GM15510 (cell line): ENCODE measurements around the gene PRR14.

Experiments
- POLR2A ChIP-seq: IDR thresholded peaks from 3 replicates; pipeline ENCODE4 v1.6.1; 2011; ENCODE audit warnings: borderline replicate concordance; ENCODE audit not compliant: insufficient read length; ENCODE audit errors: extremely low read depth

Gene PRR14

GRCh38 chr16:30621765-30622164 lies 29.0 kb upstream of the PRR14 start:
- no peak for TF ChIP-seq POLR2A

GRCh38 chr16:30622455-30623032 lies 28.2 kb upstream of the PRR14 start:
- no peak for TF ChIP-seq POLR2A

- no peak for TF ChIP-seq POLR2A
Observed at GRCh38 chr16:30623536-30624283, 27.1 kb upstream of the PRR14 start.

- no peak for TF ChIP-seq POLR2A
Observed at GRCh38 chr16:30626236-30626635, 24.5 kb upstream of the PRR14 start.

DNA sequence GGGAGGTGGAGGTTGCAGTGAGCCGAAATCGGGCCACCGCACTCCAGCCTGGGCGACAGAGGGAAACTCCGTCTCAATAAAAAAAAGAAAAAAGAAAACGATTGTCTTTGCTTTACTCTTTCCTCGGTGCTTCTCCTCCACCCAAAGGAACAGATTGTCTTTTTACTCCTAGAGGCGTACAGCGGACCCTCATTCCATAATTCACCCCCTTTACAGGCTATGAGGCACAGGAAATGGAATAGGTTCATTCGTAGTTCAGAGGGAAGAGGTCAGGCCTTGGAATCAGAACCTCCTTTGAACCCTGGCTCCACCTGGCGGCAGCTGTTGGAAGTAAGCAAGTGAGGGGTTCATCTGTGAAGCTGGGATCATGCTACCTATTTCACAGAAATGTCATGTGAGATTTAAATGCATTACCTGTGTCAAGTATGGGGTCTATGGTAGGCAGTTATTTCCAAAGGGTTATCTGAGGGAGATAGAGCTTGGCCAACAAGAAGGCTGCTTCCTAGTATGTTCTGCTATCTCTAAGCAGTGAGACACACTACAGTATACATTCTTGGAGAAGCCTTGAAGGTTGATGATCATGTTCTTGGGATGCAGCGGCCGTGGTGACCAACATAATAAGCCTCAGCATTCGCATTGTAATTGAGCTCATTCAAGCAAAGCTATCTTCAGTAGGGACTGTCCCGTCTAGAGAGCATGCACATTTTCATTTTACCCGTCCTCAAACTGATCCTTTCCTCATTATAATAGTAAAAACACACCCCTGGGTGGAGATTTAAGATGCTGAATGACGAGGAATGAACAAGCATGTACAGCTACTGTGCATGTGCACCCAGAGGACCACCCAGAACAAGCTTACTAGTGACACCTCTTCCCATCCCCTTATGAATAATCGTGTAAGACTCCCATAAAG lies 21.9 kb upstream of the PRR14 start:
- TF ChIP-seq POLR2A: no peak

- no peak for TF ChIP-seq POLR2A
Observed at GRCh38 chr16:30633526-30633925, 17.2 kb upstream of the PRR14 start.

GRCh38 chr16:30636599-30636998 lies 14.2 kb upstream of the PRR14 start:
- TF ChIP-seq POLR2A: no peak

DNA sequence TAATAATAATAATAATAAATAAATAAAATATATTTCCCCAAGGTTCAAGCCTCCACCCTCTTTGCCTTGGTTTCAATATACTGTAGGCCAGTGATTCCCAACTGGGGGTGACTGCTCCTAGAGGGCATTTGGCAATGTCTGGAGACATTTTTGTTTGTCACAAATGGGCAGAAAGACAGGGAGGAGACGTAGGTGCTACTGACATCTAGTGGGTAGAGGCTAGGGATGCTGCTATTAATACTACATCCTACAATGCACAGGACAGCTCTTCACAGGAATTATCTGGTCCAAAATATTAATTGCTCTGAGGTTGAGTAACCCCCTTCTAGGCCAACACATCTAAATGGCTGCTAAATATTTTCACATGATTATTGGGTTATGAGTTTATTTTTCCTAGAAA lies 12.8 kb upstream of the PRR14 start:
- TF ChIP-seq POLR2A: no peak

- TF ChIP-seq POLR2A: no peak
Observed at GRCh38 chr16:30641378-30641982, 9.3 kb upstream of the PRR14 start.

GRCh38 chr16:30644334-30644830 lies 6.4 kb upstream of the PRR14 start:
- no peak for TF ChIP-seq POLR2A

- TF ChIP-seq POLR2A: no peak
Observed at GRCh38 chr16:30645727-30646126, 5.0 kb upstream of the PRR14 start.

DNA sequence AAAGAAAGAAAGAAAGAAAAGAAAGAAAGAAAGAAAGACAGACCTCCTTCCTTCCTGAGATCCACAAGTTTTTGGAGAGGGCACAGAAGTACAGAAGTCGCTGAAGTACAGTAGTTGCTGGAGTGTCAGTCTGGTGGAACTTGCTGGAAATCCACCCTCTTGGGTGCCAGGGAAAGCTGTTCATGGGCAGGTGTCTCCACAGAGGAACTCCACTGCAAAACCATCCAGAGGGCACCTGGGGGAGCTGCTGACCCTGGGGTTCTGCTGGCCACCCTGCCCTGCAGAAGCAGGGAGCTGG lies 3.5 kb upstream of the PRR14 start:
- no peak for TF ChIP-seq POLR2A

GRCh38 chr16:30649725-30650368 lies 913 bp upstream of the PRR14 start:
- no peak for TF ChIP-seq POLR2A
